ENCODE data around the gene CENPT.

- TF ChIP-seq CTCF (IDR thresholded peaks at IDR 0.05; ENCODE audit: borderline replicate concordance, extremely low read depth, low read length, poor library complexity, severe bottlenecking), result no peak
- TF ChIP-seq EZH2 (IDR thresholded peaks at IDR 0.05; ENCODE audit: borderline replicate concordance, low read depth, low read length, severe bottlenecking), result no peak
Measured at GRCh38 chr16:67886387-67886786, 38.9 kb upstream of the CENPT start.
